Activated T-helper 2 cell treated with anti-CD3 and anti-CD28 coated beads, Interferon-gamma antibody, Interleukin-2, Interleukin-4, amounts not matched to agents 10 μg/mL and 5 μg/mL and 100 μg/mL, durations not matched to agents 14 hours and 24 hours and 36 hours (primary cell): ENCODE data around the gene NIPSNAP3A. TPM values are rescaled to one million over a fixed set of nuclear protein-coding genes. Genes with fewer than 3 reads are reported as not detected.
"Not testable (repeated sequence)": the region's sequence is repeated elsewhere in the genome, so short reads cannot be mapped to it uniquely, and the experiment has no call there.

Experiments used
- DNase-seq: peaks from one replicate; pipeline ENCODE4 v3.0.0; 2021; ENCODE audit warnings: low spot score
- H3K27ac Mint-ChIP-seq: one replicate; pipeline ENCODE4 v1.8.0; 2021; ENCODE audit warnings: mixed read lengths
- H3K27me3 Mint-ChIP-seq: one replicate; pipeline ENCODE4 v1.8.0; 2021; ENCODE audit warnings: low read depth, mixed read lengths
- H3K36me3 Mint-ChIP-seq: one replicate; pipeline ENCODE4 v1.8.0; 2021; ENCODE audit warnings: low read depth, mixed read lengths
- H3K4me1 Mint-ChIP-seq: one replicate; pipeline ENCODE4 v1.8.0; 2021; ENCODE audit warnings: low read depth, mixed read lengths
- H3K4me3 Mint-ChIP-seq: one replicate; pipeline ENCODE4 v1.8.0; 2021; ENCODE audit warnings: low read depth, mild to moderate bottlenecking, moderate library complexity, mixed read lengths
- H3K9me3 Mint-ChIP-seq: one replicate; pipeline ENCODE4 v1.8.0; 2021; ENCODE audit warnings: mixed read lengths
- intact Hi-C: fragments of 100-400 bp; cut with micrococcal nuclease; formaldehyde crosslinking; loops from one replicate; pipeline ENCODE4 v1.15.1; 2023
- total RNA-seq: library from RNA; stranded (reverse); gene quantifications from 2 replicates; pipeline ENCODE4 v1.2.3, GENCODE V29; 2022

Gene NIPSNAP3A
- total RNA-seq, 1 donor from 2014 or later = 10.3 TPM

DNA sequence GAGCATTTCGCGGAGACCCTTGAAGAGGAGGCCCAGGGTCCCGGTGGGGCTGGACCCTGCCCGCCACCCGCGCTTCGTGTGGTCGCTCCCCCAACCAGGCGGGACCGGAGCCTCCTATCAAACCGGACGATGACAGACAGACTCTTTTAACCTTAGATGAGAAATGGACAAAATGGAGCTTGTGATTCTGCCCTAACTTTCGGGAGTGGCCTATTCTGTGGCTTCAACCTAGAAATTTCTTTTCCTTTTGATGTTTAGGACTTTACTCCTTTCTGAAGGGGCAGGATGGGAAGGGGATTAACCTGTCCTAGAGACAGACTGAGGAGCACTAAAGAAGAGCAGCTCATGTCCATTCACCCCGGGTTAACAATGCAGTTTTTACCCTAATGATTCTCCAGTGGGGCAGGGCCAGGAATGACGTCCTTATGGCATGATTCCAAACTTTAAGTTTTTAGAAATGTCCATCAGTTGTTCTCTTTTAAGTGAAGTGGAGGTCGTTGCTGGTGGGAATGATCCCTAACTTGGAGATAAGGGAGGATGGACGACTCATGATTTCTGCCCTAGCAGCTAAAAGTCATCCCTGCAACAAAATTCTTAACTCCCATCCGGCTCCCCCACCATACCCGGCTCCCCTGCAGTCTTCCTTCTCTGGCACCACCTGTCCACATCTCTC, 1.0 kb downstream of the NIPSNAP3A start:
- no peak for DNase-seq
- Mint-ChIP-seq H3K27ac (peak overlapping the region; percentile 98), H3K4me3 (peak overlapping the region; percentile 98), H3K36me3 (peaks cover 21% of the 10 kb centered on the region), H3K4me1 (peaks cover 21% of the 10 kb centered on the region), H3K9me3 (no peaks in the 10 kb centered on the region), H3K27me3 (no peaks in the 10 kb centered on the region)
- intact Hi-C loops = loop anchor here (1.0 kb wide), 1 partner anchor 16 kb away; the partner anchor contains the start of gene NIPSNAP3B

DNA sequence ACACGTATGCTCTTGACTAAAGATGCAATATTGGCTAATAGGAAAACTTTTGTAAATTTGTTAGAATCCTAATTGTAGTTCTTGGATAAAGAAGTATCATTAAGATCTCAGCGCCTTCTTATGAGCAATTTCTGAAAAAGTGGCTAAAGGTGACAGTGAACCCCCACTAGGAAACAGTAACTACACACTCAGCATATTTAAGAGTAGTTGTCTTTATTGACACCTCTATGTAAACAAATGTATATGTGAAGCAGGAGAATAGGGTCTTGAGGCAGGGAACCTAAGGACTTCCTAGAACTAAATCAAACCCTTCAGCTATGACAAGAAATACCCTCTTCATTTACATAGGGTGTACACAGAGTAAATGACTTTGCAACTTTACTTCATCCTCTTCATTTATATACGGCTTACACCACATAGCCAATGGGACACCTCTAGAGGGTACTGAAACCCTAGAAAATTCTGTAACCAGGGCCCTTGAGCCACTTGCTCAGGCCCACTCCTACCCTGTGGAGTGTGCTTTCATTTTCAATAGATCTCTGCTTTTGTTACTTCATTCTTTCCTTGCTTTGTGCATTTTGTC, 2.8 kb downstream of the NIPSNAP3A start:
- H3K27me3 Mint-ChIP-seq = no peaks in the 10 kb centered on the region
- H3K9me3 Mint-ChIP-seq = no peaks in the 10 kb centered on the region
- DNase-seq = no peak
- H3K27ac Mint-ChIP-seq = no peak overlapping the region
- H3K4me3 Mint-ChIP-seq = no peak overlapping the region
- intact Hi-C loops = no loop called here
- peaks cover 21% of the 10 kb centered on the region for H3K4me1 Mint-ChIP-seq
- peaks cover 27% of the 10 kb centered on the region for H3K36me3 Mint-ChIP-seq

DNA sequence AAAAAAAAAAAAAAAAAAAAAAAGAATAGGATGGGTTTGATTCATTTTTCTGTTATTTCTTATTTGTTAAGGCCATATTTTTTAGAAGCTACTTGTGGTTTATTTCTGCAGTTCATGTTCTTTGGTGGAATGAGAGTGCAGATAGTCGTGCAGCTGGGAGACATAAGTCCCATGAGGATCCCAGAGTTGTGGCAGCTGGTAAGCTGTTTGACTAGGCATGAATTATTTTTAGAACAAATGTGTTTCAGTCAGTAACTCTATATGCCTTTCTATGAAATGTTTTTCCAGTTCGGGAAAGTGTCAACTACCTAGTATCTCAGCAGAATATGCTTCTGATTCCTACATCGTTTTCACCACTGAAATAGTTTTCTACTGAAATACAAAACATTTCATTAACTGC, 11.5 kb downstream of the NIPSNAP3A start:
- Mint-ChIP-seq H3K27ac (no peak overlapping the region), H3K9me3 (no peaks in the 10 kb centered on the region), H3K4me1 (no peaks in the 10 kb centered on the region), H3K4me3 (no peak overlapping the region), H3K36me3 (peaks cover 13% of the 10 kb centered on the region), H3K27me3 (peaks cover 2% of the 10 kb centered on the region)
- no peak for DNase-seq
- intact Hi-C loops = no loop called here

DNA sequence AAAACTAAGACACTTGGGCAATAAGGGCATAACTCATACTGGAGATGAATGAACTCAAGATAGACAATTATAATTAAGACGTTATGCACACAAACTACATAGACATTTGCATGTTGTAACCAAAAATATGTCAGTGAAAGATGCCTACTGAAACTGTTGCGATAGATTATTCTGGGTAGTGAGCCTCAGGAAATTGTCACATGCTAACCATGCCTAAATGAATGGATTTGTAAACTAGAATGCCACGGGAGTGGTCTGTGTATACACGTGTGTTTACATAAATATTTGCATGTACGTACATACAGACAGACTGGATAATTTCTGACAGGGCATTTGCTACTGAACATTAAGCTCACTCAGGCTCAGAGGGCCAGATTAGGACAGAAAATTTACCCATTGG, 17.7 kb downstream of the NIPSNAP3A start:
- no peak overlapping the region for H3K27ac Mint-ChIP-seq
- peaks cover 7% of the 10 kb centered on the region for H3K36me3 Mint-ChIP-seq
- H3K9me3 Mint-ChIP-seq = no peaks in the 10 kb centered on the region
- peak overlapping the region; percentile 24 for H3K4me3 Mint-ChIP-seq
- H3K27me3 Mint-ChIP-seq = peaks cover 10% of the 10 kb centered on the region
- intact Hi-C loops = loop anchor here (10.0 kb wide), 2 partner anchors 230 to 930 kb away; partner anchors contain the start of gene TMEM38B
- no peaks in the 10 kb centered on the region for H3K4me1 Mint-ChIP-seq
- no peak for DNase-seq

DNA sequence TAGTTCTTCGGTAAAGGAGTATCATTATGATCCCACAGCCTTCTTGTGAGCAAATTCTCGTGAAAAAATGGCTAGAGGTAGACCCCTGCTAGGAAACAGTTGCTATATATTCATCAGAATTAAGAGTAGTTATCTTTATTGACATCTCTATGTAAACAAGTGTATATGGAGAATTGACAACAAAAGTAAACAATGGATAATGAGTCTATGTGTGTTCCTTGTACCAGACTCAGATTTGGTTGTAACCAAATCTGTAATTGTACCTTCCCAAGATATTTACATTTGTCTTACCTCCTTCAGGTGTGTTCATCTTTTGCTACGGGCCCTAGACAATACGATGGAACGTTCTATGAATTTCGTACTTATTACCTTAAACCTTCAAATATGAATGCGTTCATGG, 18.5 kb downstream of the NIPSNAP3A start:
- no peaks in the 10 kb centered on the region for H3K4me1 Mint-ChIP-seq
- intact Hi-C loops = loop anchor here (10.0 kb wide), 2 partner anchors 229 to 929 kb away; partner anchors contain the start of gene TMEM38B
- H3K27me3 Mint-ChIP-seq = peaks cover 13% of the 10 kb centered on the region
- H3K4me3 Mint-ChIP-seq = no peak overlapping the region
- DNase-seq = no peak
- peaks cover 3% of the 10 kb centered on the region for H3K36me3 Mint-ChIP-seq
- no peaks in the 10 kb centered on the region for H3K9me3 Mint-ChIP-seq
- H3K27ac Mint-ChIP-seq = no peak overlapping the region

DNA sequence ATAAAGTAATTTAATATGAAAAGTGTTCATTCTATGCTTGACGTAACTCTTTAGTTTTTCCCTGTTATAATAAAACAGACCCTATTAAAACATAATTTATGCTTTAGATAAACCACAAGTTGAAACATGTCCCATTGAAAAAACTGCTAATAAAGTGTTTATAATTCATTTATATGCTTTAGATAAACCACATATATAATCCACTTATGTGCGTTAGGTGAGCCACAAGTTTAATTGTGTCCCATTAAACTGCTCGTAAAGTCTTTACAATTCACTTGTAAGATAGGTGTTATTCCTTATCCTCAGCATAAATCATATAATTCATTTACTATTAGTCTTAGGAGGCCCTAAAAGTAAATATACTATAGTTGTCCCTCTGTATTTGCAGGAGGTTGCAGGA, 20.0 kb downstream of the NIPSNAP3A start:
- no peaks in the 10 kb centered on the region for H3K9me3 Mint-ChIP-seq
- DNase-seq = no peak
- H3K27ac Mint-ChIP-seq = no peak overlapping the region
- H3K4me1 Mint-ChIP-seq = no peaks in the 10 kb centered on the region
- intact Hi-C loops = loop anchor here (10.0 kb wide), 2 partner anchors 227 to 927 kb away; partner anchors contain the start of gene TMEM38B
- no peak overlapping the region for H3K4me3 Mint-ChIP-seq
- H3K36me3 Mint-ChIP-seq = peaks cover 3% of the 10 kb centered on the region
- peaks cover 16% of the 10 kb centered on the region for H3K27me3 Mint-ChIP-seq

DNA sequence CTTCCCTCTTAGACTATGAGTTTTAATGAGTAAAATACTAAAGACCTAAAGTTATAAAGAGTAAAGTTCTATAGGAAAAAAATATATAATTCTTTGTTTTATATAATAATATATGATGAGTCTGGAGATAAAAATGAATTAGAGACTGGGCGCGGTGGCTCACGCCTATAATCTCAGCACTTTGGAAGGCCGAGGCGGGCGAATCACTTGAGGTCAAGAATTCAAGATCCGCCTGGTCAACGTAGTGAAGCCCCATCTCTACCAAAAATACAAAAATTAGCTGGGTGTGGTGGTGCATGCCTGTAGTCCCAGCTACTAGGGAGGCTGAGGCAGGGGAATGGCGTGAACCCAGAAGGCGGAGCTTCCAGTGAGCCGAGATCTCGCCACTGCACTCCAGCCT, 21.5 kb downstream of the NIPSNAP3A start:
- H3K27me3 Mint-ChIP-seq = peaks cover 16% of the 10 kb centered on the region
- not testable (repeated sequence) for DNase-seq, H3K27ac Mint-ChIP-seq, H3K4me1 Mint-ChIP-seq, H3K4me3 Mint-ChIP-seq, H3K36me3 Mint-ChIP-seq, H3K9me3 Mint-ChIP-seq
- intact Hi-C loops = loop anchor here (10.0 kb wide), 2 partner anchors 226 to 926 kb away; partner anchors contain the start of gene TMEM38B

DNA sequence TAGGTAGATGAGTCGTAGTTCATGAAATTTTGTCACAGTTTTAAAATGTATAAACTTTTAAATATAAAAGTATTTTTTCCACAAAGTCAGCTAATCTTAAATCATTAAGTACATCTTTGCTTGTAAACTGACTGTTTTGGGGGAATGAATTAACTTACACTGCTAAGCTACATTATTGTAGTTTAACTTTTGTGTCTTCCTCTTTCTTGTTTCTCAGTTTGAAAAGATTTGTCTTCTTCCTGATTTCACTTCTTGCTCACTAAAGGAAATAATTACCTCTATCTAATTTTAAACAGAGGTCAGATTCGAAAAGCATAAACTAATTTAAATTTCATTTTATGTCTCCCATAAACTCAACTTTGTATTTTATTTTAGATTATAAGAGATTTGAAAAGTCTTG, 22.2 kb downstream of the NIPSNAP3A start:
- H3K4me3 Mint-ChIP-seq = no peak overlapping the region
- no peak for DNase-seq
- intact Hi-C loops = loop anchor here (10.0 kb wide), 2 partner anchors 225 to 925 kb away; partner anchors contain the start of gene TMEM38B
- peaks cover 3% of the 10 kb centered on the region for H3K36me3 Mint-ChIP-seq
- H3K4me1 Mint-ChIP-seq = no peaks in the 10 kb centered on the region
- H3K9me3 Mint-ChIP-seq = no peaks in the 10 kb centered on the region
- H3K27me3 Mint-ChIP-seq = peaks cover 16% of the 10 kb centered on the region
- H3K27ac Mint-ChIP-seq = no peak overlapping the region

DNA sequence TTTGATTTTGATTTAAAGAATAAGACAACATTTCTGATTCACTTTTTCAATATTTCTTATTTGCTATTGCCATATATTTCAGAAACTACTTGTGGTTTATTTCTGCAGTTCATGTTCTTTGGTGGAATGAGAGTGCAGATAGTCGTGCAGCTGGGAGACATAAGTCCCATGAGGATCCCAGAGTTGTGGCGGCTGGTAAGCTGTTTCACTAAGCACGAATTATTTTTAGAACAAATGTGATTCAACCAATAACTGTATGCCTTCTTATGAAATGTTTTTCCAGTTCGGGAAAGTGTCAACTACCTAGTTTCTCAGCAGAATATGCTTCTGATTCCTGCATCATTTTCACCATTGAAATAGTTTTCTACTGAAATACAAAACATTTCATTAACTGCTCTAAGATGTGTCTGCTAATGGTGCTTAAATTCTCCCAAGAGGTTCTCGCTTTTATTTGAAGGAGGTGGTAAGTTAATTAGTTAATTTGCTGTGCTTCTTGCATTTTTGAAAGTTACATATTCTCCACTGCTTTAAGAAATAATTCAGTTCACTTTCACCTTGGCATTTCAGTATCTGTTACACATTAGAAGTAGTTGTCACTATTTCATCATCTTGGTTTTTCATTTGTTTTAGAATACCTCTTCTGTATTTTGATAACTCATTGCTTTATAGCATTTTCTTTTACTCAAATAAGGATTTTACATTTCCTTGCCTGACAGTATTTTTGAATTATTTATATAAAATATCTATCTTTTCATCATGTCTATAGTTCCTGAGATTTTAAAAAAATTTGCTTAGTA, 25.4 kb downstream of the NIPSNAP3A start:
- no peaks in the 10 kb centered on the region for H3K9me3 Mint-ChIP-seq
- no peak for DNase-seq

DNA sequence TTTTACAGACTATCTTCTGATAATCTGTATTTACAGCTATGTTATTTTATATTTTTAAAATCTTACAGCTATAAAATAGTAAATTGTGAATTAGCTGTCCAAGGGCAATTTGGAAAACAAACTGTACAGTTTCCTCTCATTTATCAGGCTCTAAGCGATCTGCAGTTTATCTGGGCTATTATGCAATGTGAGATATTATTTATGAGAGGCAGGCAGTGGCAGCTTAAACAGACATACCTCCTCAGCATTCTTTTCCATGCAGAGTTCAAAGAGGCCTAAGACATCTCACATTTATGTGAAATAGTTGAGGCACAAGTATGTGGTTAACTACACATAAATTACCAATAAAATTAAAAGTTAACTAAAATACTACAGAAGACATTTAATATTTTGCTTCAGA, 26.6 kb downstream of the NIPSNAP3A start:
- no peak for DNase-seq
- no peak overlapping the region for H3K4me3 Mint-ChIP-seq
- intact Hi-C loops = no loop called here

More for the DNA sequence above, 25.4 kb downstream of the NIPSNAP3A start:
- intact Hi-C loops = no loop called here
- Mint-ChIP-seq H3K27me3 (peaks cover 10% of the 10 kb centered on the region), H3K27ac (no peak overlapping the region), H3K4me3 (no peak overlapping the region), H3K4me1 (no peaks in the 10 kb centered on the region), H3K36me3 (peaks cover 3% of the 10 kb centered on the region)

DNA sequence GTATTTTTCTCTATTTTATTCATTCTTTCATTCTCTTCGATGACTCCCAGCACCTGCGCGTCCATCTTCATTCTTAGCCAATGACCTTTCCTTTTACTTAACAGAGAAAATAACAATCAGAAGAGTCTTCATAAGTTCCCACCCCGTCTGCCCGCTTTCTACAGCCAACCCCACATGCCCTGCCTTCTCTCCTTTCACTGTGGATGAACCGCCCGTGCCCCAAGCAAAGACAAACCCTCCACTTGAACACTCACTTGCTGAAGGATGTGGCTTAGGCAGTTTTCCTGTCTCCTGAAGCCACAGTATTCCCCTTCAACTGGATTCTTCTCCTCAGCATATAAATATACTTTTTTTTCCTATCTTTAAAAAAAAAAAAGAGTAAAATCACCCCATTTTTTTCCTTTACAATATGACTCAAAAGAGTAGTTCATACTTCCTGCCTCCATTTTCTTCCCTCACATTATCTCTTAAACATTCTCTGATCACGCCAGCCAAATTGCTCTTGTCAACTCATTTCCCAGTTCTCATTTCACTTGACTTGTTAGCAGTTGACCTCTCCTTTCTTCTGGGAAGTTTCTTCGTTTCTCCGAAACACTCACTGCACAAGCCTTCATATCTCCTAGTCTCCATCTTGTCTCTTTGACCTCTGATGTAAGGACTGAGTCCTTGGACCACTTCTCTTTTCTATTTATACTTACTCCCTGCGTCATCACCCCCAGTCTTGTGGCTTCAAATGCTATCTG, 27.5 kb downstream of the NIPSNAP3A start:
- Mint-ChIP-seq H3K36me3 (peaks cover 3% of the 10 kb centered on the region), H3K4me3 (no peak overlapping the region), H3K9me3 (no peaks in the 10 kb centered on the region), H3K4me1 (no peaks in the 10 kb centered on the region), H3K27me3 (peaks cover 16% of the 10 kb centered on the region), H3K27ac (no peak overlapping the region)
- no peak for DNase-seq
- intact Hi-C loops = no loop called here

More for the DNA sequence above, 26.6 kb downstream of the NIPSNAP3A start:
- peaks cover 3% of the 10 kb centered on the region for H3K36me3 Mint-ChIP-seq
- no peaks in the 10 kb centered on the region for H3K9me3 Mint-ChIP-seq
- H3K4me1 Mint-ChIP-seq = no peaks in the 10 kb centered on the region
- H3K27me3 Mint-ChIP-seq = peaks cover 15% of the 10 kb centered on the region
- no peak overlapping the region for H3K27ac Mint-ChIP-seq

DNA sequence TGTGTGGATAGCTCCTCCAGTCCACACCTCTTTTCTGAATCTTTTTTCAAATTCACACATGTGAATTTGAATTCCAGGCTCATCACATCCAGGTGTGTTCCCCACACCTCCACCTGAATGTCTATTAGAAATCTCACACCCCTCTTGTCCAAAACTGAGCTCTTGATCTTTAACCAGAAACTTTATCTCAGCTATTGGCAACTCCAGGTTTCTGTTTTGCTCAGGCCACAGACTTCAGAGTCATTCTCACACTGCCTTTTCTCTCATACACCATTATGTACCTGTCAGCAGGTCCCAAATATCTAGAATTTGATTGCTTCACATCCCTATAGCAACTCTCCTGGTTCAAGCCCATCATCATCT, 28.1 kb downstream of the NIPSNAP3A start:
- no peak overlapping the region for H3K27ac Mint-ChIP-seq
- peaks cover 18% of the 10 kb centered on the region for H3K27me3 Mint-ChIP-seq
- no peak for DNase-seq
- no peaks in the 10 kb centered on the region for H3K4me1 Mint-ChIP-seq
- peaks cover 3% of the 10 kb centered on the region for H3K36me3 Mint-ChIP-seq
- no peaks in the 10 kb centered on the region for H3K9me3 Mint-ChIP-seq
- no peak overlapping the region for H3K4me3 Mint-ChIP-seq
- intact Hi-C loops = no loop called here
